IMR-90 (cell line): Measurements from ENCODE around the gene EMX1. TPM values are rescaled to one million over a fixed set of nuclear protein-coding genes. Genes with fewer than 3 reads are reported as not detected.

Experiments used
- ATAC-seq: fragments of 200-7000 bp; cut with Tn5 transposase; 2 replicates; pipeline ENCODE4 v1.9.1; 2020; ENCODE audit warnings: low read depth, mild to moderate bottlenecking, moderate library complexity
- BruUV-seq: library from RNA; stranded (reverse); fragments of 400-500 nt; replicated peaks from 2 replicates; lab custom pipeline; 2021; lab: Mats Ljungman, UMichigan
- CTCF ChIA-PET: fragments of 300-600 bp; formaldehyde crosslinking; extraction: SDS; loops from one replicate; lab custom pipeline; 2021; ENCODE audit warnings: antibody characterized with exemption; lab: Yijun Ruan, JAX
- POLR2A ChIA-PET: fragments of 300-600 bp; sonication (Branson Sonifier 250); formaldehyde crosslinking; loops from one replicate; lab custom pipeline; 2022; ENCODE audit warnings: antibody characterized with exemption; ENCODE audit not compliant: unreplicated experiment; lab: Charles Lee
- DNase-seq: peaks from one replicate; pipeline ENCODE4 v3.0.0; 2013
- H2AFZ ChIP-seq: replicated peaks from 2 replicates; pipeline ENCODE3; 2013; ENCODE audit warnings: low read length, mild to moderate bottlenecking; ENCODE audit not compliant: poor library complexity
- H2AK5ac ChIP-seq: 2 replicates; pipeline ENCODE4 v1.6.1; 2013; ENCODE audit warnings: low read depth, low read length, inconsistent platforms
- H2AK9ac ChIP-seq: replicated peaks from 2 replicates; pipeline ENCODE3; 2013; ENCODE audit warnings: mild to moderate bottlenecking, low read depth, low read length, moderate library complexity; ENCODE audit not compliant: poor library complexity
- H2BK120ac ChIP-seq: 2 replicates; pipeline ENCODE4 v1.6.1; 2013; ENCODE audit warnings: low read depth, low read length, inconsistent platforms
- H2BK15ac ChIP-seq: 3 replicates; pipeline ENCODE4 v1.6.1; 2013; ENCODE audit warnings: low read depth, low read length, inconsistent platforms
- H2BK20ac ChIP-seq: 2 replicates; pipeline ENCODE4 v1.6.1; 2013; ENCODE audit warnings: low read depth, mild to moderate bottlenecking, inconsistent platforms, low read length, moderate library complexity
- H2BK5ac ChIP-seq: 2 replicates; pipeline ENCODE4 v1.6.1; 2013; ENCODE audit warnings: mild to moderate bottlenecking, low read depth, low read length, inconsistent platforms; ENCODE audit not compliant: poor library complexity, severe bottlenecking
- H3K14ac ChIP-seq: replicated peaks from 2 replicates; pipeline ENCODE4 v1.6.1; 2013; ENCODE audit warnings: low read depth, low read length, inconsistent platforms
- H3K18ac ChIP-seq: 2 replicates; pipeline ENCODE4 v1.6.1; 2013; ENCODE audit warnings: low read depth, low read length, control low read depth
- H3K23ac ChIP-seq: 2 replicates; pipeline ENCODE4 v1.6.1; 2013; ENCODE audit warnings: low read depth, low read length, inconsistent platforms
- H3K27ac ChIP-seq: 2 replicates; pipeline ENCODE4 v1.5.1; 2013; ENCODE audit warnings: mild to moderate bottlenecking, control low read depth, low read length; ENCODE audit not compliant: insufficient read depth
- H3K27me3 ChIP-seq: 2 replicates; pipeline ENCODE4 v1.6.1; 2013; ENCODE audit warnings: low read length; ENCODE audit not compliant: control insufficient read depth, insufficient read depth
- H3K36me3 ChIP-seq: 2 replicates; pipeline ENCODE4 v1.6.1; 2013; ENCODE audit warnings: low read length, mixed read lengths; ENCODE audit not compliant: control insufficient read depth, insufficient read depth
- H3K4ac ChIP-seq: 2 replicates; pipeline ENCODE4 v1.6.1; 2013; ENCODE audit warnings: low read depth, low read length, inconsistent platforms
- H3K4me1 ChIP-seq: 2 replicates; pipeline ENCODE4 v1.6.1; 2013; ENCODE audit warnings: low read length, mixed read lengths; ENCODE audit not compliant: control insufficient read depth, insufficient read depth
- H3K4me2 ChIP-seq: 2 replicates; pipeline ENCODE4 v1.6.1; 2013; ENCODE audit warnings: low read depth, mild to moderate bottlenecking, control low read depth, low read length, moderate library complexity
- H3K4me3 ChIP-seq: 2 replicates; pipeline ENCODE4 v1.5.1; 2013; ENCODE audit warnings: low read depth, mild to moderate bottlenecking, control low read depth, low read length, moderate library complexity; ENCODE audit not compliant: insufficient read depth
- H3K56ac ChIP-seq: 2 replicates; pipeline ENCODE4 v1.6.1; 2013; ENCODE audit warnings: low read length, inconsistent platforms; ENCODE audit not compliant: insufficient read depth; ENCODE audit errors: extremely low read depth
- H3K79me1 ChIP-seq, 2 experiments: 2 replicates each; pipeline ENCODE4 v1.6.1; 2013; ENCODE audit warnings: low read length in 2 of 2, inconsistent platforms in 1 of 2, low read depth in 1 of 2
- H3K9ac ChIP-seq: 2 replicates; pipeline ENCODE4 v1.6.1; 2013; ENCODE audit warnings: low read depth, low read length, control low read depth
- H3K9me1 ChIP-seq: 2 replicates; pipeline ENCODE4 v1.6.1; 2013; ENCODE audit warnings: low read length, inconsistent platforms; ENCODE audit not compliant: insufficient read depth
- H3K9me3 ChIP-seq: 2 replicates; pipeline ENCODE4 v1.6.1; 2013; ENCODE audit warnings: low read length; ENCODE audit not compliant: control insufficient read depth, insufficient read depth
- H4K20me1 ChIP-seq: 2 replicates; pipeline ENCODE4 v1.6.1; 2013; ENCODE audit warnings: low read length, inconsistent platforms; ENCODE audit not compliant: insufficient read depth
- H4K5ac ChIP-seq: 2 replicates; pipeline ENCODE4 v1.6.1; 2013; ENCODE audit warnings: mild to moderate bottlenecking, low read depth, low read length, control low read depth
- H4K8ac ChIP-seq, 2 experiments: 2 replicates each; pipeline ENCODE4 v1.6.1; 2013; ENCODE audit warnings: low read depth in 2 of 2, low read length in 2 of 2, control low read depth in 1 of 2, inconsistent platforms in 1 of 2
- H4K91ac ChIP-seq: 2 replicates; pipeline ENCODE4 v1.6.1; 2013; ENCODE audit warnings: low read depth, low read length, inconsistent platforms; ENCODE audit not compliant: insufficient read depth
- CEBPB ChIP-seq: IDR thresholded peaks from 2 replicates; pipeline ENCODE4 v1.6.1; 2012; ENCODE audit warnings: low read depth, low read length, improper control_type of control experiment
- MAFK ChIP-seq: IDR thresholded peaks from 2 replicates; pipeline ENCODE4 v1.6.1; 2012; ENCODE audit warnings: low read depth, low read length, improper control_type of control experiment
- MAZ ChIP-seq: IDR thresholded peaks from 2 replicates; pipeline ENCODE4 v1.6.1; 2012; ENCODE audit warnings: low read depth, mild to moderate bottlenecking, low read length, improper control_type of control experiment, moderate library complexity, borderline replicate concordance
- POLR2A ChIP-seq: IDR thresholded peaks from 2 replicates; pipeline ENCODE4 v1.6.1; 2012; ENCODE audit warnings: mild to moderate bottlenecking, low read depth, low read length
- RAD21 ChIP-seq: IDR thresholded peaks from 2 replicates; pipeline ENCODE4 v1.6.1; 2012; ENCODE audit warnings: low read length, improper control_type of control experiment
- RCOR1 ChIP-seq: IDR thresholded peaks from 2 replicates; pipeline ENCODE4 v1.6.1; 2012; ENCODE audit warnings: mild to moderate bottlenecking, low read length, improper control_type of control experiment; ENCODE audit not compliant: insufficient replicate concordance
- SMC3 ChIP-seq: fragments of 150-350 bp; IDR thresholded peaks from 2 replicates; pipeline ENCODE4 v1.6.1; 2016; ENCODE audit warnings: low read depth, mild to moderate bottlenecking, antibody characterized with exemption, low read length, moderate library complexity
- WGBS, 2 experiments: methylation state at CpG; one replicate each; pipeline versions ENCODE4 v1.1.5 to v1.1.7; 2013; ENCODE audit warnings: missing lambda C conversion rate in 2 of 2; ENCODE audit not compliant: insufficient read length in 1 of 2; ENCODE audit errors: extremely low coverage in 2 of 2; 5-methylcytosine and 5-hydroxymethylcytosine counted together
- dilution Hi-C: fragments of 300-500 bp; cut with HindIII; formaldehyde crosslinking; loops from one replicate; pipeline ENCODE4 v1.14.3; 2018; ENCODE audit warnings: low sequenced_read_pairs; ENCODE audit not compliant: unreplicated experiment
- in situ Hi-C: fragments of 300-500 bp; cut with MboI; formaldehyde crosslinking; loops from 3 replicates; pipeline ENCODE4 v1.14.3; 2019; ENCODE audit warnings: low sequenced_read_pairs, inconsistent platforms, mixed read lengths
- intact Hi-C: fragments of 100-400 bp; cut with micrococcal nuclease; formaldehyde crosslinking; loops from 2 replicates; pipeline ENCODE4 v1.10.0; 2022
- polyA plus RNA-seq, 3 experiments: library from polyadenylated mRNA; depleted of rRNA; stranded (reverse); fragments of >200 nt; gene quantifications; 2 replicates each; pipeline ENCODE4 v1.2.3, GENCODE V29; 2012; ENCODE audit warnings: low replicate concordance in 1 of 3
- total RNA-seq: library from RNA; depleted of rRNA; stranded (reverse); fragments of >200 nt; gene quantifications from 2 replicates; pipeline ENCODE4 v1.2.3, GENCODE V29; 2012

Gene EMX1
- total and polyA plus RNA-seq, 2 of the 4 experiments (the other 2 are of a cell fraction), result not detected

- Histone ChIP-seq H3K27me3 (no peaks in the 10 kb centered on the region), H4K8ac (no peak overlapping the region), H3K9me1 (peaks cover 3% of the 10 kb centered on the region; the same call in 1 of the 2 replicates), H4K20me1 (no peaks in the 10 kb centered on the region), H3K9ac (no peak overlapping the region), H3K79me1 (no peaks in the 10 kb centered on the region), H3K56ac (no peak overlapping the region), H2AK5ac (no peak overlapping the region), H3K9me3 (no peaks in the 10 kb centered on the region), H3K4me2 (no peak overlapping the region), H3K23ac (no peak overlapping the region), H3K4ac (no peak overlapping the region), H2AK9ac (no peak overlapping the region), H4K91ac (no peak overlapping the region), H3K14ac (no peak overlapping the region), H3K4me3 (no peak overlapping the region), H2BK120ac (no peak overlapping the region), H3K18ac (no peak overlapping the region), H2BK20ac (no peak overlapping the region), H2BK5ac (no peak overlapping the region), H2BK15ac (no peak overlapping the region), H3K36me3 (no peaks in the 10 kb centered on the region), H3K27ac (no peak overlapping the region), H3K4me1 (no peaks in the 10 kb centered on the region), H2AFZ (no peak overlapping the region), H4K5ac (no peak overlapping the region)
- ATAC-seq (no peak), DNase-seq (no peak)
- 83% methylated on average over 1 of the region's 12 CpGs; no CpG with 5 or more reads in 1 of the 2 experiments for WGBS, 2 experiments
- dilution Hi-C loops (no loop called here), in situ Hi-C loops (loop anchor here (5.0 kb wide), 1 partner anchor 80 kb away; no protein-coding TSS in a partner anchor), intact Hi-C loops (loop anchor here (1.0 kb wide), 1 partner anchor 79 kb away; no protein-coding TSS in a partner anchor)
- CTCF ChIA-PET, result interaction anchor here (1.3 to 1.4 kb wide), 2 partner anchors 46 to 78 kb away, joined by 5 to 6 read pairs; no protein-coding TSS in a partner anchor
- no TSS peak for BruUV-seq
- POLR2A ChIA-PET, result no interaction called here
- no peak for TF ChIP-seq POLR2A
- no peak for TF ChIP-seq CEBPB
- TF ChIP-seq RAD21, result no peak
- no peak for TF ChIP-seq RCOR1
- no peak for TF ChIP-seq SMC3
- TF ChIP-seq MAFK, result no peak
- TF ChIP-seq MAZ, result no peak
Measured at GRCh38 chr2:72972352-72973136, 55.2 kb downstream of the EMX1 start.
